ENCODE measurements around the gene COL23A1.
A peak's percentile ranks its signal among the peaks of the same experiment; 100 is the strongest.

Gene COL23A1

DNA sequence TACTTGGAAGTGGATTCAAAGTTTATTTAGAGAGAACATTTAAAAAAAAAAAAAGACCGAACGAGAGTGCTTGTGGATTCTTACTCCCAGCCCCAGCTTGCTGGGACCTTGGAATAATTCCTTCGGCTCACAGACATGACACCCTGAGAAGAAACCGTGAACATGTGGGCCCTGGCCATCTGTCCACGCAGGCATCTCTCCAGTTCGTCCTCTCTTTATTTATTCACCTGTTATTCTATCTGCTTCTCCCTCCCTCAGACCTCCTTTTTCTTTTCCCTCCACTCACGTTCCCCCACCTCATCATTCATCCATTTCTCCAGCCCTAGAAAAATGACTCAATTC is 263.8 kb downstream of the COL23A1 start:
- in situ Hi-C loops (cut with MboI; ENCODE audit: low sequenced_read_pairs, unreplicated experiment) = no loop called here
- DNase-seq (ENCODE audit: low spot score) = no peak
- TF ChIP-seq, protein P1, sequence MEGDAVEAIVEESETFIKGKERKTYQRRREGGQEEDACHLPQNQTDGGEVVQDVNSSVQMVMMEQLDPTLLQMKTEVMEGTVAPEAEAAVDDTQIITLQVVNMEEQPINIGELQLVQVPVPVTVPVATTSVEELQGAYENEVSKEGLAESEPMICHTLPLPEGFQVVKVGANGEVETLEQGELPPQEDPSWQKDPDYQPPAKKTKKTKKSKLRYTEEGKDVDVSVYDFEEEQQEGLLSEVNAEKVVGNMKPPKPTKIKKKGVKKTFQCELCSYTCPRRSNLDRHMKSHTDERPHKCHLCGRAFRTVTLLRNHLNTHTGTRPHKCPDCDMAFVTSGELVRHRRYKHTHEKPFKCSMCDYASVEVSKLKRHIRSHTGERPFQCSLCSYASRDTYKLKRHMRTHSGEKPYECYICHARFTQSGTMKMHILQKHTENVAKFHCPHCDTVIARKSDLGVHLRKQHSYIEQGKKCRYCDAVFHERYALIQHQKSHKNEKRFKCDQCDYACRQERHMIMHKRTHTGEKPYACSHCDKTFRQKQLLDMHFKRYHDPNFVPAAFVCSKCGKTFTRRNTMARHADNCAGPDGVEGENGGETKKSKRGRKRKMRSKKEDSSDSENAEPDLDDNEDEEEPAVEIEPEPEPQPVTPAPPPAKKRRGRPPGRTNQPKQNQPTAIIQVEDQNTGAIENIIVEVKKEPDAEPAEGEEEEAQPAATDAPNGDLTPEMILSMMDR (IDR thresholded peaks at IDR 0.05; ENCODE audit: borderline replicate concordance, control extremely low read depth, extremely low read depth, insufficient read depth, missing control alignments) = no peak

DNA sequence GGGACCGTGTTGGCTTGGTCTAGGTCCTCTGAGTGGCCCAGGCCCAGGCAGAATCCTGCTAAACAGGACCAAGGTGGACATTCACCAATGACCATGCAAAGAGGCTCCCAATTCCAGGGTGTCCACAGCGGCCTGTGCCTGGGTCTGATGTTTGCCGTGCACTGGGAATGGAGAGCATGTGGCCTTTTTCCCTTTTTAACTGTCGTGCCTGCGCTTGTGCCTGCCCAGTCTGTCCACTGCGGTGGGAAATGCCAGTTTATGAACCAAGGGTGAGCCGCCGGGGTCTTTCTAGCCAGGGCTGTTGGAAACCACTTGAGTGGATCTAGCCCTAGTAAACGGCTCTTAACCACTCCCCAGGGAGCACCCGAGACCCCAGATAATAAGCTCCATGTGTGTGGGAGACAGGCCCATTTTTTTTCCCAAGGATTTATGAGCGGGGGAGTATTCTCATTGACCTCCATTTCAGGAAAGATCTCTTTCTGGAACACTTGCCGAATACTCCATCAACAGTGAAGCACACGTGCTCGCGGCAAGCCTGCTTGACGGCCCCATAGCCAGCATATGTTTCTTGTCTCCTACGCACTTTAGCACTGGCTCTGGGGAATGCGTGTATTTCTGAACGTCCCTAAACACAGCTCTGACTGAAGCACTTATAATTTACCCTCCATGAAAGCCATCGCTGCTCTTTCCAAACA is 264.4 kb downstream of the COL23A1 start:
- in situ Hi-C loops (cut with MboI; ENCODE audit: low sequenced_read_pairs, unreplicated experiment) = no loop called here
- DNase-seq (ENCODE audit: low spot score) = no peak
- TF ChIP-seq, protein P1 (IDR thresholded peaks at IDR 0.05; ENCODE audit: borderline replicate concordance, control extremely low read depth, extremely low read depth, insufficient read depth, missing control alignments) = no peak

DNA sequence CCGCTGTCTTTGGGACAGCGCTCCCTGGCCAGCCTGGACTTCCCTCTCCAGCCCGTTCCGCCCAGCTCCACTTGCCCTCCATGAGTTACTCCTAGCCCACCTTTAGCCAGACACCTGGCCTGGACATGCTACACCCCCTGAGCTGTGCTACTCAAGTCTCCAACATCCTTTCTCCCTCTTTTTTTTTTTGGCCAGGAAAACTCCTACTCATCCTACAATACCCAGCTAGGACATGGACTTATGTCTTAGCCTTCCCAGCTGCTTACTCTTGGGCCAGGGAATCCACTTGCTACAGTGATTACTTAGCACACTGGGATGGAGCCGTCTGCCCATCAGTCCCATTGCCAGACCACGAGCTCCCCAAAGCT is 264.9 kb downstream of the COL23A1 start:
- TF ChIP-seq, protein P1 (IDR thresholded peaks at IDR 0.05; ENCODE audit: borderline replicate concordance, control extremely low read depth, extremely low read depth, insufficient read depth, missing control alignments) = no peak
- in situ Hi-C loops (cut with MboI; ENCODE audit: low sequenced_read_pairs, unreplicated experiment) = no loop called here

DNA sequence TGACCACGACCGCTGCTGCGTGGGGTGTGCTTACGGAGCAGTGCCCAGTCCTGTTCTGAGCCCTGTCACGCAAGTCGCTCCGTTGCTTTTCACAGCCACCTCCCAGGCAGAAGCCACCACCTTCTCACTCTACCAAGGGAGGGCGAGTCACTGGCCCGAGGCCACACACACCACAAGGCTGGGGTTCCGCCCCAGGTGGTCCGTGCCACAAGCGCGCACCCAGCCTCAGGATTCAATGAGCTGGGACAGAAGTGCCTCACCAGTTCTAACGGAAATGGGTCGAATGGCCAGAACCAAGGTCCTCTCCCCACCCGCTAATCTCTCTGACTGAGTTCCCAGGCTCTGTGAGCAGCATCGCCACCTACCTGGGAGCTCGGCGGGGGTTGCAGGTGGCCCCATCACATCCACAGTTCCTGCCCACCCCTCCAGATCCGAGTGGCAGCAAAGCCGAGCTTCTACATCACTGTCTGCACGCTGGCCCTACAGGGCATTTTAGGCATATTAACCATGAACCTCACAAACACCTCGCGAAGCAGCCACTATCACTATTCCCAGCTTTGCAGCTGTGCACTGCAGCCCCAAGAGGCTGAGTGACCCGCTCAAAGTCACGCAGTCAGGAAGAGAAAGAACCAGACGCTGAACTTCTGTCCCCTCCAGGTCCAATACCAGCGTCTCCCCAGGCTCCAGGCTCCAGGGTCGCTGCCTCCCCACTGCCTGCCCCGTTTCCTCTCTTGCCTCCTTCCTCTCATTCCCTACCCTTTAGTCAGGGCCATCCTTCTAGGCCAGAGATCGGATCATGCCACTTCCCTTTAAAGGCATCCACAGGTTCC is 265.5 kb downstream of the COL23A1 start:
- TF ChIP-seq, protein P1 (IDR thresholded peaks at IDR 0.05; ENCODE audit: borderline replicate concordance, control extremely low read depth, extremely low read depth, insufficient read depth, missing control alignments) = no peak
- peak; percentile 80 for DNase-seq (ENCODE audit: low spot score)
- in situ Hi-C loops (cut with MboI; ENCODE audit: low sequenced_read_pairs, unreplicated experiment) = no loop called here

More for the DNA sequence above, 264.9 kb downstream of the COL23A1 start:
- DNase-seq (ENCODE audit: low spot score) = no peak

DNA sequence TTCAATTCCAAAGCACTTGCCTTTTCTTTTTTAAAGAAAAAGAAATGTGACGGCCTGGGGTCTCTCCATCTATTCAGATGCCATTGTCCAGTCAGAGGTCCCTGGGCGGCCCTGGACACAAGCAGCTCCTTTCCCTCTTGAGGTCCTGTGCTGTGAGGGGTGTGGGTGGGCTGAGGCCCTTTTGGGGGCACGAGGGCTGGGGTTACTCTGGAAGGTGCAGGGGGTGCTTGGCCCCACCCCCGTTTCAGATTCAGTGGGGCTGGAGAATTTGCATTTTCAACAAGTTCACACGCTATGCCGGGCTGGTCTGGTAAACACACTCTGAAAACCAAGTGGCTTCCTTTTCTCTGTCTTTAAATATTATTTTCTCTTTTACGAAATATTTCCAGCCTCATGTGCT is 266.2 kb downstream of the COL23A1 start:
- peak; percentile 69 for DNase-seq (ENCODE audit: low spot score)
- TF ChIP-seq, protein P1 (IDR thresholded peaks at IDR 0.05; ENCODE audit: borderline replicate concordance, control extremely low read depth, extremely low read depth, insufficient read depth, missing control alignments) = no peak
- in situ Hi-C loops (cut with MboI; ENCODE audit: low sequenced_read_pairs, unreplicated experiment) = no loop called here

DNA sequence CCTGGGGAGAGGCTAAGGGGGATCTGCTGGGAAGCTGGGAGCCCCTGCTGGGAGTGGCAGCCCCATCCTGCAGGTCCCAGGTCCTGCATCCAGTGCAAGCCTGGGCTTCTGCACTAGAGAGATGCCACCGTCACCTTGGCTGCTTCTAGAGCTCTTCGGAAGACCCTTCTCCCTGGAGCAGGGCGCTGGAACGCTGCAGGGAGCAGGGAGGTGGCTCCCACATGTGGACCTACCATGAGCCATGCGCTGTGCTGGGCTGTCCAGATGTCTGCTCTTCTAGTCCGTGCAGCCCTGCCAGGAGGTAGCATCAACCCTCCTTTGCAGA is 266.7 kb downstream of the COL23A1 start:
- DNase-seq (ENCODE audit: low spot score) = no peak
- in situ Hi-C loops (cut with MboI; ENCODE audit: low sequenced_read_pairs, unreplicated experiment) = no loop called here
- TF ChIP-seq, protein P1 (IDR thresholded peaks at IDR 0.05; ENCODE audit: borderline replicate concordance, control extremely low read depth, extremely low read depth, insufficient read depth, missing control alignments) = no peak
